Uterus (tissue), 2 donors: ENCODE results near the gene ADCY2.

ENCODE experiments used
- POLR2A ChIP-seq, 2 donors: fragments of 450-650 bp; IDR thresholded peaks; one replicate each; pipeline ENCODE4 v1.6.1; 2016; ENCODE audit warnings: antibody characterized with exemption in 2 of 2, mild to moderate bottlenecking in 1 of 2, moderate library complexity in 1 of 2
- TF ChIP-seq, protein P1 (sequence below), 4 experiments: fragments of 200-600 bp in 2 of 4; fragments of 450-650 bp in 2 of 4; sonication (generic) in 2 of 4; IDR thresholded peaks; one replicate each; pipeline ENCODE4 v1.5.1; 2016 to 2019; ENCODE audit warnings: antibody characterized with exemption in 4 of 4, mild to moderate bottlenecking in 2 of 4, moderate library complexity in 1 of 4

GRCh38 chr5:7534505-7534904, 138.6 kb downstream of the ADCY2 start:
- TF ChIP-seq, protein P1, sequence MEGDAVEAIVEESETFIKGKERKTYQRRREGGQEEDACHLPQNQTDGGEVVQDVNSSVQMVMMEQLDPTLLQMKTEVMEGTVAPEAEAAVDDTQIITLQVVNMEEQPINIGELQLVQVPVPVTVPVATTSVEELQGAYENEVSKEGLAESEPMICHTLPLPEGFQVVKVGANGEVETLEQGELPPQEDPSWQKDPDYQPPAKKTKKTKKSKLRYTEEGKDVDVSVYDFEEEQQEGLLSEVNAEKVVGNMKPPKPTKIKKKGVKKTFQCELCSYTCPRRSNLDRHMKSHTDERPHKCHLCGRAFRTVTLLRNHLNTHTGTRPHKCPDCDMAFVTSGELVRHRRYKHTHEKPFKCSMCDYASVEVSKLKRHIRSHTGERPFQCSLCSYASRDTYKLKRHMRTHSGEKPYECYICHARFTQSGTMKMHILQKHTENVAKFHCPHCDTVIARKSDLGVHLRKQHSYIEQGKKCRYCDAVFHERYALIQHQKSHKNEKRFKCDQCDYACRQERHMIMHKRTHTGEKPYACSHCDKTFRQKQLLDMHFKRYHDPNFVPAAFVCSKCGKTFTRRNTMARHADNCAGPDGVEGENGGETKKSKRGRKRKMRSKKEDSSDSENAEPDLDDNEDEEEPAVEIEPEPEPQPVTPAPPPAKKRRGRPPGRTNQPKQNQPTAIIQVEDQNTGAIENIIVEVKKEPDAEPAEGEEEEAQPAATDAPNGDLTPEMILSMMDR (IDR thresholded peaks at IDR 0.05) = no peak
- TF ChIP-seq POLR2A (IDR thresholded peaks at IDR 0.05) = no peak
